ENCODE data around the gene FUT7. TPM values are rescaled to one million over a fixed set of nuclear protein-coding genes. Genes with fewer than 3 reads are reported as not detected.

Gene FUT7
- total RNA-seq, 2 donors from 2014 or later = 1.6 to 1.8 TPM

- Mint-ChIP-seq H3K4me1 (ENCODE audit: low read depth) (no peaks in the 10 kb centered on the region), H3K4me3 (no peak overlapping the region), H3K27me3 (ENCODE audit: low read depth) (no peaks in the 10 kb centered on the region), H3K27ac (no peak overlapping the region), H3K36me3 (ENCODE audit: insufficient read depth in 2 of 2) (no peaks in the 10 kb centered on the region), H3K9me3 (no peaks in the 10 kb centered on the region)
- ATAC-seq (replicated peaks in 1 of 2) = no peak
- DNase-seq = no peak
These were observed 30.5 kb upstream of the FUT7 start for GRCh38 chr9:137062384-137062783.

- no peaks in the 10 kb centered on the region for H3K9me3 Mint-ChIP-seq
- DNase-seq (no peak), ATAC-seq (replicated peaks in 1 of 2) (no peak)
- no peaks in the 10 kb centered on the region for H3K27me3 Mint-ChIP-seq (ENCODE audit: low read depth)
- H3K27ac Mint-ChIP-seq = no peak overlapping the region
- H3K4me1 Mint-ChIP-seq (ENCODE audit: low read depth) = no peaks in the 10 kb centered on the region
- no peak overlapping the region for H3K4me3 Mint-ChIP-seq
- H3K36me3 Mint-ChIP-seq (ENCODE audit: insufficient read depth in 2 of 2) = no peaks in the 10 kb centered on the region
These were observed 26.8 kb upstream of the FUT7 start for GRCh38 chr9:137058521-137059234.

- DNase-seq = no peak
- H3K4me1 Mint-ChIP-seq (ENCODE audit: low read depth) = no peaks in the 10 kb centered on the region
- no peaks in the 10 kb centered on the region for H3K36me3 Mint-ChIP-seq (ENCODE audit: insufficient read depth in 2 of 2)
- no peaks in the 10 kb centered on the region for H3K9me3 Mint-ChIP-seq
- no peak overlapping the region for H3K4me3 Mint-ChIP-seq
- no peaks in the 10 kb centered on the region for H3K27me3 Mint-ChIP-seq (ENCODE audit: low read depth)
- no peak overlapping the region for H3K27ac Mint-ChIP-seq
- ATAC-seq (replicated peaks in 1 of 2) = no peak
These were observed 25.7 kb upstream of the FUT7 start for GRCh38 chr9:137057545-137057944.

GRCh38 chr9:137056739-137057415 lies 25.0 kb upstream of the FUT7 start:
- no peaks in the 10 kb centered on the region for H3K27me3 Mint-ChIP-seq (ENCODE audit: low read depth)
- H3K4me3 Mint-ChIP-seq = no peak overlapping the region
- no peak overlapping the region for H3K27ac Mint-ChIP-seq
- no peaks in the 10 kb centered on the region for H3K4me1 Mint-ChIP-seq (ENCODE audit: low read depth)
- DNase-seq (no peak), ATAC-seq (replicated peaks in 1 of 2) (no peak)
- no peaks in the 10 kb centered on the region for H3K9me3 Mint-ChIP-seq
- H3K36me3 Mint-ChIP-seq (ENCODE audit: insufficient read depth in 2 of 2) = no peaks in the 10 kb centered on the region

- ATAC-seq (replicated peaks in 1 of 2) (no peak), DNase-seq (no peak)
- Mint-ChIP-seq H3K27me3 (ENCODE audit: low read depth) (no peaks in the 10 kb centered on the region), H3K9me3 (no peaks in the 10 kb centered on the region), H3K27ac (no peak overlapping the region), H3K36me3 (ENCODE audit: insufficient read depth in 2 of 2) (no peaks in the 10 kb centered on the region), H3K4me1 (ENCODE audit: low read depth) (no peaks in the 10 kb centered on the region), H3K4me3 (no peak overlapping the region)
These were observed 23.8 kb upstream of the FUT7 start for GRCh38 chr9:137055385-137056364.

GRCh38 chr9:137054932-137055384 lies 23.1 kb upstream of the FUT7 start:
- peaks cover 3% of the 10 kb centered on the region for H3K27me3 Mint-ChIP-seq (ENCODE audit: low read depth)
- H3K36me3 Mint-ChIP-seq (ENCODE audit: insufficient read depth in 2 of 2) = no peaks in the 10 kb centered on the region
- no peak for ATAC-seq (replicated peaks in 1 of 2)

GRCh38 chr9:137053944-137054931 lies 22.4 kb upstream of the FUT7 start, which contains the start of gene ENTPD2:
Gene ENTPD2, minus strand, starts transcription at chr9:137054061. Its CDS starts 64 bp downstream, at chr9:137053997.
- H3K36me3 Mint-ChIP-seq (ENCODE audit: insufficient read depth in 2 of 2) = no peaks in the 10 kb centered on the region
- peaks cover 10% of the 10 kb centered on the region for H3K27me3 Mint-ChIP-seq (ENCODE audit: low read depth)
- no peak within 1 kb of the TSS for H3K27ac Mint-ChIP-seq
- ATAC-seq (replicated peaks in 1 of 2) = peak; percentile 60 to 68
- no peaks in the 10 kb centered on the region for H3K9me3 Mint-ChIP-seq
- H3K4me3 Mint-ChIP-seq = peak within 1 kb of the TSS in 1 of 2 donors; percentile 27
- H3K4me1 Mint-ChIP-seq (ENCODE audit: low read depth) = no peaks in the 10 kb centered on the region
- DNase-seq = peak; percentile 49 to 53

More at GRCh38 chr9:137054932-137055384, 23.1 kb upstream of the FUT7 start:
- H3K27ac Mint-ChIP-seq = no peak overlapping the region
- DNase-seq = no peak
- no peak overlapping the region for H3K4me3 Mint-ChIP-seq
- H3K4me1 Mint-ChIP-seq (ENCODE audit: low read depth) = no peaks in the 10 kb centered on the region
- H3K9me3 Mint-ChIP-seq = no peaks in the 10 kb centered on the region

- no peak overlapping the region for H3K27ac Mint-ChIP-seq
- peaks cover 11% of the 10 kb centered on the region for H3K27me3 Mint-ChIP-seq (ENCODE audit: low read depth)
- DNase-seq = no peak
- no peaks in the 10 kb centered on the region for H3K4me1 Mint-ChIP-seq (ENCODE audit: low read depth)
- no peaks in the 10 kb centered on the region for H3K36me3 Mint-ChIP-seq (ENCODE audit: insufficient read depth in 2 of 2)
- H3K4me3 Mint-ChIP-seq = peak overlapping the region in 1 of 2 donors; percentile 22
- no peaks in the 10 kb centered on the region for H3K9me3 Mint-ChIP-seq
- no peak for ATAC-seq (replicated peaks in 1 of 2)
These were observed 21.4 kb upstream of the FUT7 start for GRCh38 chr9:137052998-137053943.

GRCh38 chr9:137052293-137052692 lies 20.4 kb upstream of the FUT7 start:
- H3K36me3 Mint-ChIP-seq (ENCODE audit: insufficient read depth in 2 of 2) = no peaks in the 10 kb centered on the region
- no peak overlapping the region for H3K4me3 Mint-ChIP-seq
- DNase-seq (no peak), ATAC-seq (replicated peaks in 1 of 2) (no peak)
- H3K27me3 Mint-ChIP-seq (ENCODE audit: low read depth) = peaks cover 21% of the 10 kb centered on the region
- H3K4me1 Mint-ChIP-seq (ENCODE audit: low read depth) = no peaks in the 10 kb centered on the region
- no peaks in the 10 kb centered on the region for H3K9me3 Mint-ChIP-seq
- H3K27ac Mint-ChIP-seq = no peak overlapping the region

- Mint-ChIP-seq H3K27ac (no peak overlapping the region), H3K4me3 (no peak overlapping the region), H3K27me3 (ENCODE audit: low read depth) (peaks cover 26% of the 10 kb centered on the region), H3K4me1 (ENCODE audit: low read depth) (peaks cover 4% of the 10 kb centered on the region), H3K9me3 (no peaks in the 10 kb centered on the region), H3K36me3 (ENCODE audit: insufficient read depth in 2 of 2) (no peaks in the 10 kb centered on the region)
- DNase-seq = no peak
- no peak for ATAC-seq (replicated peaks in 1 of 2)
These were observed 19.3 kb upstream of the FUT7 start for GRCh38 chr9:137051145-137051724.

- Mint-ChIP-seq H3K36me3 (ENCODE audit: insufficient read depth in 2 of 2) (no peaks in the 10 kb centered on the region), H3K27me3 (ENCODE audit: low read depth) (peaks cover 26% of the 10 kb centered on the region), H3K4me1 (ENCODE audit: low read depth) (peaks cover 5% of the 10 kb centered on the region), H3K9me3 (no peaks in the 10 kb centered on the region), H3K4me3 (no peak overlapping the region), H3K27ac (no peak overlapping the region)
- ATAC-seq (replicated peaks in 1 of 2) (no peak), DNase-seq (no peak)
These were observed 18.7 kb upstream of the FUT7 start for GRCh38 chr9:137050570-137050969.

Data from activated T-cell treated with anti-CD3 and anti-CD28 coated beads, Interleukin-2, amount 50 U/mL, for 72 hours (primary cell).